Stimulated activated CD4-positive, alpha-beta T cell treated with anti-CD3 and anti-CD28 coated beads, Interleukin-15, amount 100 ng/mL, for 48 hours (primary cell): ENCODE data around the gene STIM1.

ENCODE experiments used
- DNase-seq, 2 donors: peaks; one replicate each; pipeline ENCODE4 v3.0.0-alpha.2; 2020; ENCODE audit warnings: low read depth in 2 of 2

STIM1 gene

DNA sequence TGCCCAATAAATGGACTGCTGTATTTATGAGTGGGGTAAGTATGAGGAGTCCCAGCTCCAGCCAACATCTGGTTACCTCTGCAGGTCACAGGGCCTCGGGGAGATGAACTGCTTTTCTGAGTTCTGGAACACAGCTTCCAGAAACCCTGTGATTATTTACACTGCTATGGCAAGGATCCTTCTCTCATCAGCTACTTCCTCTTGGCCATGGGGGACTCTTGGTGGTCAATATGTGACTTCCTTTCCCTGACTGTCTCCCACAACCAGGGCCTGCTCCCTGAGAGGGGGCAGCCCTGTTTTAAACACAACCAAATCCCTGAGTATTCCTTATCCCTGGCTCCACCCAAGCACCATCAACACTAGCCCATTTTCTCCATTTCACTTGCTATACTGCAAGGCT lies 24.7 kb upstream of the STIM1 start:
- DNase-seq = no peak

DNA sequence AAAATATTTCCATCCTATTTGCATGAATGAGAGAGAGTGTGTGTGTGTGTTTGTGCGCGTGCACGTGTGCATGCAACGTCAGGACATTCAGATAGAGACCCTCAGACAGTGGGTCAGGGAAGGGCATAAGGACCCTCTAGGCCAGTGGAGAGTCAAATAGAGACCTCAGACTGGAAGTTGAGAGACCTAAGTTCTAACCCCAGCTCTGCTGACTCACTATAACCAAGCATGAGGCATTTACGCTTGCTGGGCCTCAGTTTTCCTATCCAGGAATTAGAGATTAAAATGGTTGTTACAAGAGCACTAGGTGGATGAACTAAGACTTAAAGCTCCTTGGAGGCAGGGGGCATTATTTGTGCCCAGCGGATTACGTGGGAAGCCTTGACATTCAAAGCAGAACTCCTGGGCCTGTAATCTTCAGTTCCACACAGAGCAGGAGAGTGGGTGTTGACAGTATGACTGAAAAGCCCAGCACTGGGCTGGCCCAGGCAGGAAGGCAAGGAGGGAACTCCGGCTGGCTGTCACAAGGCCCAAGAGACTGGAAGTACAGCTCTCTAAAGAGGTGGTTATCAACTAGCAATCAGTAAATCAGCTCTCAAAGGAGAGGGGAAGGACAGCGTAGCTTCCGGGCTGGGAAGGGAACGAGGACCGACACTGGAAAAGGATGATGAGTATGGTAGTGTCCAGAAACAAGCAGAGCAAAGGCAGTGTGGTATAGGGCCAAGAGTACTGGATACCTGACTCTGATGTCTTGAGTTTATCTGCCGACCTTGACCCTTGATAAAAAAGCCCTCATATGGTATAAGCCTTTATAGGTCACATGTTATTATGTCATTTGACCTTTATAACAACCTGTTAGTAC lies 23.9 kb upstream of the STIM1 start:
- no peak for DNase-seq

DNA sequence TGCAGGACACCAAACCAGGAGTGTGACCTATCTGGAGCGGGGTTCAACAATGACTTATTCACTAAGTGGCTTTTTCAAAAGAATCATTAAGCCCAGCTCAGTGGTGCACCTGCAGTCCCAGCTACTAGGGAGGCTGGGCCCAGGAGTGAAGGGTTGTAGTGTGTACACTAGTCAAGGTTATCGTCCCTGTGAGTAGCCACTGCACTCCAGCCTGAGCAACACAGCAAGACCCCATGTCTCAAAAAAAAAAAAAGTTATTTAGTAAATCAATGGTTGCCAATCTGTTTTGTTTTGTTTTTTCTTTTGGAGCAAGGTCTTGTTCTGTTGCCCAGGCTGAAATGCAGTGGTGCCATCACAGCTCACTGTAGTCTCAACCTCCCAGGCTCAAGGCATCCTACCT lies 22.6 kb upstream of the STIM1 start:
- DNase-seq = no peak

DNA sequence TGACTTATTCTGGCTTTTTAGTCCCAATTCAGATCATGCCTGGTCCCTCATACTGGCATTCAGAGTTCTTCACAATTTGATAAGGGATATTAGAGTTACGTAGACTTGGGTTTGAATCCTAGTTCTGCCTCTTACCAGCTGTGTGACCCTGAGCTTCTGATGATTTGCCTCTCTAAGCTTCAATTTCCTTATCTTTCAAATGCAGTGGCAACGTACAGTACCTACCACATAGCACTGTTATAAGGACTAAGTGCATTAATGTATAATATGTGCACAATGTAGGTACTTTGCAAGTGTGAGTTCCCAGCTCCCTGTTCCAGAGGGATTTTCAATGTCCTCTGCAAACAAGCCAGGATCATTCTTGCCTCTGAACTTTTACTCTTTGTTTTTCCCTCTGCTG lies 22.0 kb upstream of the STIM1 start:
- no peak for DNase-seq

DNA sequence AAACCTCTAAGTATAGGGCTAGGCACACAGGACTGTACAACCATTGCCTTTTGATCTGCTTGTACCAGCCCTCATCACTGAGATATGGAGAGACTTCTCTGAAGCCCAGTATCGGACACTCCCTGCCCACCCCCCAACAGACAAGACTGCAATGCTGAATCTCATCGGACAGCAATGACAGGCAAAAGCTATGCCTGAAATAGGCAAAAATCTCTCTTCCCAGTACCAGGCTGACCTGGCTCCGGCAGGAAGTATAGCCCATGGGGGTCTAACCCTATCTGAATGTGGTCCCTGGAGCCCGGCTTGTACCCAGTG lies 21.2 kb upstream of the STIM1 start:
- no peak for DNase-seq

DNA sequence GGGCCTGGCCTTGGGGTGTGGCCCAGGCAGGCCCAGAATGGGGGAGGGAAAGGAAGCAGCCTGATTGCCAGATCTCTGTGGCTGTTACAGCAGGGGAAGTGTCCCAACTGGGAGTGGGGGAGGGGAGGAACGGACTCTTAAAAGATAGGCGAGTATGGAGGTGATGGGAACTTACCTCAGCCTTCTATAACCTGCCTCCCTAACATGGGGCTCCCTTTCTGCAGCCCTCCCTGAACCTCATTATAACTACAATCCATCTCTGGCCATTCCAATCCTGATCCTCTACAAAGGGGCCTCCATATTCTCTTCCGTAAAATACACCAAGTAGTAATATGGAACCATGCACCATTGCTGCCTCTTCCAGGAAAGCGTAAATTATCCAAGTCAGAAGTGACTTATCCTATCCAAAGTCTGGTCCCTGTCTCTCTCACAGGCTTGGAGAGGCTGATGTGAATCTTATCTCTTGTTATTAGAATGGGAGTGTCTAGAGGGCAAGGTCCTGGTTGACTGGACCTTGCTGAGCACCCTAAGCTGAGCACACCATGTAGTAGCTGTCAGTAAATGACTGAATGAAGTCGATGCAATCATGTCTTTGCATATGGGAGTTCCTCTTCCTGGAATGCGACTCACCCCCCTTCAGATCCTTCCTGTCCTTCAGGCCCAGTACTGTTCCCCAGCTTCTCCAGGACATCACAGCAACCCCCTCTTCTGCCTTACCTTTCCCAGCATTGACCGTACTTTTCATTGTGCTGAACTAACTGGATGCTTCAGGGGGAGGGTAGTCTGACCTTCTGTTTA lies 20.6 kb upstream of the STIM1 start:
- no peak for DNase-seq

DNA sequence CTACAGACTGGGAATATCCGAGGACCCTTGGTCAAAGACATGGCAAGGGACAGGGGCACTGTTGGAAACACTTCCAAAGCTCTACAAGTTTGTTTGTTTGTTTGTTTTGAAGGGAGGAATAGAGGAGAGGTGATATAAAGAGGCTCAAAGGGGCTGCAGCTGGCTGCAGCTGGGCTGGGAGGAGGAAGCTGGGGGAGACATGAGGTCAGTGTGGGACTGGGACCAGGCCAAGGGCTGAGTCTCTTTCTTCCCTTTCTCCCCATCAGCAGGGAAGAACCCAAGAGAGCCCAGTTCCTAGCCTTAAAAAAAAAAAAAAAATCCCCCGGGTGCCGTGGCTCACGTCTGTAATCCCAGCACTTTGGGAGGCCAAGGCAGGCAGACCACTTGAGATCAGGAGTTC lies 19.7 kb upstream of the STIM1 start:
- DNase-seq = no peak

DNA sequence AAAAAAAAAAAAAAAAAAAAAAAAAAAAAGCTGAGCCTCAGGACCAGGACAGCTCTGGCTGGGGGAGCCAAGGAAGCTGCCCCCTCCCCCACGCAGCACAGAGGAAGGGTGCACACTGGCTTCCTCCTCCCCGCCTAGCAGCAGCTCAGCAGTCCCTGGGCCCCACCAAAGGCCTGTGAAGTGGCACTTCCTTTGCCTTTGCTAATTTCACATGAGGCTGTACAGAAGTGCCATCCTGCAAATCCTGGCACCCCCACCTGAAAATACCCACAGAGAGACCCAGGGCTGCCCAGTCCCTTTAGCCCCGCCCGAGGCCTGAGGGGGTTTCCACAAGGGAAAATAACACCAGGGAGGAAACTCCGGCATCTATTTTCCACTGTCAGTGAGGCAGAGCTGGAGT lies 18.6 kb upstream of the STIM1 start:
- no peak for DNase-seq

DNA sequence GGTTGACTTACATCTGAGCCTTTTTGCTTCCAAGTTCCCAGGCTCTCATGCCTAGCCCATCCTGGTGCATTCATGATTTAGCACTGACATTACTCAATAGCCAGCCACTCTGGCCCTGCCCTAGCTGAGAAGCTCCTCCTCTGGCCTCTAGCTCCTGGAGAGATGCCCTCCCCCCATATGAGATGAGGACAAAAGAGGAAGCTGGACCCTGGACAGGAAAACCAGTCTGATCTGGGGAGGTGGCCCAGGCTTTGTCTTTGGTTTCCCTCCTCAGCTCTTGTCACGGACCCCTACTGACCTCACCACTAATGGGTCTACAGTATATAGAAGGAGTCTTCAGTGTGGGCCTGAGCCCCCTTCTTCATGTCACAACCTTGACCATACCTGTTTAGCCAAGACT lies 17.7 kb upstream of the STIM1 start:
- DNase-seq = no peak

DNA sequence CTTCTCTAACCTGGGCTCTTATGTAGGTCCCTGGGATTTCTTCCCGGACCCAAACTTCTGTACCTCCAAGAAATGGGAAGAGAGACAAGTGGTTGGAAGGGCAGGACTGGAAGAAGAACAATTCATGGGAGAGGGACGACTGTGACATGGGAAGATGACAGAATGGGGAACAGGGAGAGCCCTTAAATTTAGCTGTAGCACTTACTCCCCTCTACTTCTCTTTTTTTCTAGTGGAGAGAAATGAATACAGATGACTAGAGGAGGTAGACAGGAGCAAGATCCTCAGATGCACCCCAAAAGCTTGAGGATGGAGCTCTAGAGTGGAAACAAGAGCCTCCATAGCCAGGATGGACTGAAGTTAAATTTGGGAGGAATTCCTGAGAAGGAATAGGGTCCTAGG lies 17.0 kb upstream of the STIM1 start:
- DNase-seq = no peak

DNA sequence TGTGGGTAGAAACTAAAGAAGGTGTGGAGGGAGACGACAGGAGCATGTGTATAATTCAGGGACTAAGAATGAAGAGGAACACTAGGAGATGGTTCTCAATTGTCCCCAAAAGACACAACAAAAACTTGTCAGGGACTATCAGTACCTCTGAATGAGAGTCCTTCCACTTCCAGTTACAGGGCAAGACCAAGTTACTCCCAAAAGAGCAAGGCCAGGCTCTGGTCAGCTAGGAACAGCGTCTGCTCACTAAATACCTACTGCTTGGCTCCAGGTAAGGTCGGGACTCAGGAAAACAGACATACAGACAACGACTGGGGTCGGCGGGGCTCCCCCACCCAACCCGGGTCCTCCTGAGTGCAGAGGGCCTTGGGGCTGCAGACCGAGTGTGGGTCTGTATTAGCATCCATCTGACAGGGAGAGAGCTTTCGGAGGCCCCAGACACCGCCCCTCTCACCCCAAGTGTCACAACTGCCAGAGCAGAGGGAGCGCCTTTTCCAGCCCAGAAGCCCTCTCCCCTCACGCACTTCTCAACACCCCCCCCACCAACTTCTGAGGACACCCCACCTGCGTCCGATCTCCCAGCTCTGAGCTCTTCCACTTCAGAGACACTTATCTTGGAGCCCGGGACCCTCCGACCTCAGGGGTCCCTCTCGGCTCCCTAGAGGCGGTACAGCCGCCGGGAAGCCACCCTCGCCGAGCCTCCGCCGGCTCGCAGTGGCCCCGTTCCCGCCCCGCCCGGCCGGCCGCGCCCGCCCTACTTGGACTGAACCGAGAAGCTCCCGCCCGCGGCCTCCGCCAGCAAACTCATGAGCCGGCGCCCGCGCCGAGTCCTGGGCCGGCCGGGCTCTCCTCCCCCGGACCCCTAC lies 15.2 kb upstream of the STIM1 start:
- DNase-seq = no peak

DNA sequence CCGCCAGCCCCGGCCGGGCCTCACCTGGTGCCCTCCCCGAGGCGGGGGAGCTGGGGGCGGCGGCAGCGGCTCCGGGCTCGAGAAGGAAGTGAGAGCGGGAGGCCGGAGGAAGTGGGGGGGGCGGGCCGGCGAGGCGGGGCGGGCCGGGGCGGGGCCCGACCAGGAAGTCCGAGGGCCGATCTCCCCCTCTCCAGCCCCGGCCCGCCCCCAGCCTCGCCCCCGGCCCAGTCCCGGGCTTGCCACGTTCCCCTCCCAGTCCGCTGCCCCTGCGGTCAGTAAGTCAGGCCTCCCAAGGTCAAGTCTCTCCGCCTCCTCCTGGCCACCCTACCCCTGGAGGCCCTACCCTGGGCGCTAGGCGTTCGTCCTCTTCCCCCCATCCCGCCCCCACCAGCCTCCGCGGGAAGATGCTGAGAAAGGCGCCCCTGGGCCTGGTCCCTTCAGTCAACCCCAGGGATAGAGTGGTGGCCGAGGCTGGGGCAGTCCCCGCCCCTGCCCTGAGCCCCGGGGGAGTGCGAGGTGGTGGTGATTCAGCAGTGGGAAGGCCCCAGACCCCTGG lies 14.5 kb upstream of the STIM1 start, which contains the start of gene RHOG:
TSS of gene RHOG (minus strand) at position 90 of the 556 bp plus-strand sequence. CDS start 12,821 bp downstream, outside the sequence.
- peak in 1 of 2 donors; percentile 93 for DNase-seq

DNA sequence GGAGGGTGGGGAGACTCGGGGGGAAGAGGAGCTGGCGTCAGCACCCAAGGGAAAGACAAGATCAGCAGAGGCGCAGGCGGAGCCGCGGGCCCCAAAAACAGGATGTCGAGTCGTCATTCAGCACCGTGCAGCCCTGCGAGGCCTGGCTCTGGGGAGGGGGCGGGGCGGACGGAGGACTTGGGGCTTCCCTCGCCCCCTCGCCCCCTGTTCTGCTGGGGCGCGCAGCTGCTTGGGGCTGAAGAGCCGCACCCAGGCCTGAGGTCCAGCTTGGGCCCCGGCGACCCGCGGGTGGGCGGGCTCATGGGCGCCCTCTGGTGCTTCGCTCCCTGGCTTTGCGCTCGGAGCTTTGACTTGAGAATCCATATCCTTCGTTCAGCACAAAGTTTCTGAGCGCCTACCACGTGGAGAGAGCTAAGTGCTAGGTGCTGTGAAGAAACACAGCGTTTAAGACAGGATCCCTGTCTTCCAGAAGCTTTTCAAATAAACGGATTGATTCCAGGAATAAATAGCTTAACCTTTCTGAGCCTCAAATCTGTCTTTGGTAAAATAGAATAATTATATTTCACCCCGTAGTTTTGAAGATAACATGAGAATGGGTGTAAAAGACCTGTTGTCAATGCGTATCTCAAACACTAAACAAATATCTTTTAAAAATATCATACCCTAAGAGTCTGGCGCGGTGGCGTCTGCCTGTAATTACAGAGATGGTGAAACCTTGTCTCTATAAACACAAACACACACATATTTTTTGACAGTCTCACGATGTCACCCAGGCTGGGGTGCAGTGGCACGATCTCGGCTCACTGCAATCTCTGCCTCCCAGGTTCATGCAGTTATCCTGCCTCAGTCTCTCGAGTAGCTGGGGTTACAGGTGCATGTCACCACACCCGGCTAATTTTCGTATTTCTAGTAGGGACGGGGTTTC lies 13.8 kb upstream of the STIM1 start:
- DNase-seq = peak in 1 of 2 donors; percentile 94

DNA sequence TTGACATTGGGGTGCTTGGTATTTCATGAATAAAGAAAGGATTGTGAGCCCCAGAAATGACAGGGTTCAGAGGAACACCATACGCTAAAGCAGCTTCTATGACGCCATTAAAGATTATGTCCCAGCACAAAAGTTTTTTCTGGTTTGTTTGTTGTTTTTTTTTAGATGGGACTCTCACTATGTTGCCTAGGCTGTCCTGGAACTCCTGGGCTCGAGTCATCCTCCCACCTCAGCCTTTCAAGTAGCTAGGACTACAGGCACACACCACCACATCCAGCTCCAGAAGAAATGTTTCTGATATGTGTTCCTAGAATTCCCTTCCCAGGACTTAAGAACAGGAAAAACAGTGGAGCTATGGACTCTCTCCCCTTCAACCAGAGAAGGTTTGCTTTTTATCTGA lies 12.1 kb upstream of the STIM1 start:
- DNase-seq = no peak

DNA sequence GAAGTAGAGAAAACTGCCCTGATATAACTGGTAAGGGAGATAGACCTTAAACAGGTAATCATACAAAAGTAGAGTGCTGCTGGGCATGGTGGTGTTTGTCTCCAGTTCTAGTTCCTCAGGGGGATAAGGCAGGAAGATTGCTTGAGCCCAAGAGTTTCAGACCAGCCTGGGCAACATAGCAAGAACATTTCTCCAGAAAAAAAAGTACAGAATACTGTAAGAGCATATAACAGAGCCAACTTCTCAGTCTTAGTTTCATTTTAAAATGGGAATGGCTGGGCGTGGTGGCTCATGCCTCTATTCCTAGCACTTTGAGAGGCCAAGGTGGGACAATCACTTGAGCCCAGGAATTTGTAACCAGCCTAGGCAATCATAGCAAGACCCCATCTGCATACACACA lies 10.2 kb upstream of the STIM1 start:
- DNase-seq = no peak

DNA sequence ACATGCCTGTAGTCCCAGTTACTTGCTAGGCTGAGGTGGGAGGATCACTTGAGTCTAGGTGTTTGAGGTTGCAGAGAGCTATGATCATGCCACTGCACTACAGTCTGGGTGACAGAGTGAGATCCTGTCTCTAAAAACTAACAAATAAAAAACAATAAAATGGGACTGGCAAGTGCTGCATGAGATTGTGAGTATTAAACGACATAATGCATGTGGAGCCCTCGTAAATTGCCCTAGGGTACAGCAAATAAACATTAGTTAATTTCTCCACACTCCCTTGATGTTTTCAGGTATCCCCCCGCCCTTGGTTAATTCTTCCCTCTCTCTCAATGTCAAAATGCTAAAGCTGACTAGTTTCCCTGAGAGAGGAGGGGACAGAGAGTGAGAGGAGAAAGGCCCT lies 9.8 kb upstream of the STIM1 start:
- DNase-seq = no peak

DNA sequence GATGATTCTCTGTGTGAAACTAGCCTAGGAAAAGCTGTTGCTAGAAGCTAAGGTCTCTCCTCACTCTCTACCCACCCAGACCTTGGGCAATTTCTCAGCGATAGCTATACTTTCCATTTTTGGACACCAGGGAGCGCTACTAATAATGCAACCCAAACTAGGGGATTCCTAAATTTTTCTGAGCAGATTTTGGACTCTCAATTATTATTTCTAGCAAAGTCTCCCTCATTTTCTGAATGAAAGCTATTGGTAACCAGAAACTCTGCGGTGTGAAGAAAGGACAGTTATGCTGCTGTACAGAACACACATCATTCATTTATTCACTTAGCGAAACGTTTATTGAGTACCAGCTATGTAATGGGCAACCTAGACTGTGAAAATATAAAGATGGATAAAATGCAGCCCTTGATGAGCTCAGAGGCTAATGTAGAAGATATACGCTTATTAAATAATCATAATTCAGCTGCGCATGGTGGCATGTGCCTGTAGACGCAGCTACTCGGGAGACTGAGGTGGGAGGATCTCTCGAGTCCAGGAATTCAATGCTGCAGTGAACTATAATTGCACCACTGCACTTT lies 6.1 kb upstream of the STIM1 start:
- no peak for DNase-seq

DNA sequence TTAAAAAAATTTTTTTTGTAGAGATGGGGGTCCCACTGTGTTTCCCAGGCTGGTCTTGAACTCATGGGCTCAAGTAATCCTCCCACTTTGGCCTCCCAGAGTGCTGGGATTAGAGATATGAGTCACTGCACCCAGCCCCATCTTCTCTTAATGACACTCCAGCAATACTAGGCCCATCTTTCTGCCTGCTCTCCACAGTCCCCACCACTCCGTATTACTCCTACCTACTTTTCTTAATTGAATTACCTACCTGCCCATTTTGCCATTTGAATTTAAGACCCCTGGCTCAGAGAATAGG lies 2.0 kb upstream of the STIM1 start:
- DNase-seq = no peak

DNA sequence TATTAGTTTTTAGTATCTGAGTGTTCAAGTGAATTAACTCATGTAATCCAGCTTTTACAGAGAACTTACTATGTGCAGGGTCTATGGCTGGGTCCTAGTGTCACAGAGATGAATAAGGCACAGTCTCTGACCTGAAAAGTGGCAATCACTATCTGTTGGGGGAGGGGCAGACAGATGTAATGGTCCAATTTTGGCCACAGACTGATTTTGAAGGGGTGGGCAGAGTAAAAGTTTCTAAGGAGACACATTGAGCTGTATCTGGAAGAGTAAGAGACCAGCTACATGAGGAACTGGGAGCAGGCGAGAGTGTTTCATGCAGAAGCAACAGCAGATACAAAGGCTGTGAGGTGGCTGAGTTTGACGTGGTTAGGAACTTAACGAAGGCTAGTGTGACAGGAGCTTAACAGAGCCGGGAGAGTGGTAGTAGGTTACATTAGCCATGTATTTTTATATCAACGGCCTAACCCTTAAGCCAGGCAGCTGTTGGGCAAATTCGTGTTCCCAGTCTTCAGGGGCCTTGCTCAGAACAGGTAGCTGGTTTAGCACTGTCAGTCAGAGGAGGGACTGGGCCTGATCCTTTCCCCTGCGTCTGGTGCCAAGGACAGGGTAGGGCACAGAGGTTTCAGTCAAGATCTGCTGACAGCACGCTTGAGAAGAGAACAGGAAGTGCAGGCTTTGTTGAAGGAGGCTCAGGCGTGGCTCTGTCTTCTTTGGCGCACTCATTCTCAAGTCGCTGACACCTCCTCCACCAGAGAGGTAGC lies 1.4 kb upstream of the STIM1 start:
- DNase-seq = peak; percentile 53 to 68

DNA sequence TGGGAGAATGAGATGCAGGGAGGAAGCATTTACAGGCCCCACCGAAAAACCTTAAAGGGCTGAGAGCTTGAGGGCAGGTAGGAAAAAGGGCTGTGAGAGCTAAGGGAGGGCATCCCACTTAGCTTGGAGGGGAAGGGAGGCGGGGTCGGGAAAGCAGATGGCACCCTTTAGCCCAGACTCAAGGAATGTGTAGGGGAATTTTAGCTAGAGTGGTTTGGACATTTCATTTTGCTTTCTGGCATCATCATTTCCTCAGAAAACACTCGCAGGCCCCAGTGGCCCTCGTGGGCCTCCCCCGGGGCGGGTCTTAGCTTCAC lies 846 bp upstream of the STIM1 start:
- no peak for DNase-seq
